T-helper 9 cell (primary cell): ENCODE measurements around the gene ZDHHC14.
"Not testable (repeated sequence)": the region's sequence is repeated elsewhere in the genome, so short reads cannot be mapped to it uniquely, and the experiment has no call there.

ENCODE experiments used
- DNase-seq: peaks from one replicate; pipeline ENCODE4 v3.0.0-alpha.2; 2020

ZDHHC14 gene

DNA sequence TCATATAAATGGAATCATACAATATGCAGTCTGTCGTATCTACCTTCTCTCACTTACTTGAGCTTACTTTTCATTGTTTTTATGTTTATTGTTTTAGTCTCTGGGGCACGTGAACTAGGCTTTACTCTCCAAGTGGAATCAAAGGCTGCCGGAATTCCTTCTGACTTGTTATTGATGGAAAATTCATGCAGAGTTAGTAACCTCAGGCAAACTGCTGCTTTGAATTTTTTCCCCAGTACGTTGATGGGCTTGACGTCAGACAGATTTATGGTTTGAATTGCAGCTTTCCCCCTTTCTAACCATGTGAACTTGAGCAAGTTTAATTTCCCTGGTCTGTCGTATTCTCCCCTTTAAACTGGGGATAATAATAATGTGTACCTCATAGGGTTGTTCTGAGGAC lies 68.6 kb downstream of the ZDHHC14 start:
- no peak for DNase-seq

DNA sequence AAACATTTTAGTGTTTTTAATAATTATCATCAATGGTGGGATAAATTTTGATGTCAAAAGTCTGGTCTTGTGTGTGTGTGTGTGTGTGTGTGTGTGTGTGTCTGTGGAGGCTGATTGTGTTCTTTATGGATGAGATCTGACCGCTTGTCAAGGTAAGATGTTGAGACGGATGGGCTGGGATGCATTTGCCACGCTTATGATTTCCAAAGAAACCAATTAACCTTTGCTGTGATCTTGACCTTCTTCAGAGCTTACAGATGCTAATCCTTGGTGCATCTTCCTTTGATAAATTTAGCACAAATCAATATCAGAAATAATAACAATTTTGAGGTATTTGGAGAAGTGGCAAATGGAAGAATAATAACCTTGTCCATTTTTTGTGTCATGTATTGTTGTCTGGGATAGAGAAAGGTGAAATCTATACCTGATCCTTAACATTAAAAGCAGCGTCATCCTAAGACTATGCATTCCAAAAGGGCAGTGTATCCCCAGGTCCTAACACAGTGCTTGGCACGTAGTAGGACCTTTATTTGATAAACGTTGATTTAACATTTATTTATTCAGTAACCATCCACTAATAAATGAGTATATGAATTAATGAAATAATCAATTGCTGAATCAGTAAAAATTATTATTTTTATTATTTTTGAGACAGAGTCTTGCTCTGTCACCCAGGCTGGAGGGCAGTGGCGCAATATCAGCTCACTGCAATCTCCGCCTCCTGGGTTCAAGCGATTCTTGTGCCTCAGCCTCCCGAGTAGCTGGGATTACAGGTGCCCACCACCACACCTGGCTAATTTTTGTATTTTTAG lies 70.1 kb downstream of the ZDHHC14 start:
- no peak for DNase-seq

DNA sequence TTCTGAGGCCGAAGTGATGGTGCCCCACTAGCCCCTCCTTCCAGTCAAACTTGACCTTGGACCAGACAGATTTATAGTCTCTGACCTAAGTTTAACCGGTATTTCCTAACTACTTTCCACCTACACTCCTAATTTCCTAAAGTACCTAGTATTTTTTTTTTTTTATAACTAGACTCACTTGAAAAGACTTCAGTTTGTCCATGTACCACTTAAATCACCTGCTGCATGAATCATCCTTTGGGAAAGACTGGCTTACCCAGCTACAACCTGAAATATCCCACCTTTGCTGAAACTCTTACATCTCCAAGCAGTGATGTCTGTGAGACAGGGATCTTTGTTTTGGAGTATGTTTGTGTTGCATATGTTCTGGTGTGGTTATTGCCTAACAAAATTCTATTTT lies 71.1 kb downstream of the ZDHHC14 start:
- DNase-seq, result no peak

DNA sequence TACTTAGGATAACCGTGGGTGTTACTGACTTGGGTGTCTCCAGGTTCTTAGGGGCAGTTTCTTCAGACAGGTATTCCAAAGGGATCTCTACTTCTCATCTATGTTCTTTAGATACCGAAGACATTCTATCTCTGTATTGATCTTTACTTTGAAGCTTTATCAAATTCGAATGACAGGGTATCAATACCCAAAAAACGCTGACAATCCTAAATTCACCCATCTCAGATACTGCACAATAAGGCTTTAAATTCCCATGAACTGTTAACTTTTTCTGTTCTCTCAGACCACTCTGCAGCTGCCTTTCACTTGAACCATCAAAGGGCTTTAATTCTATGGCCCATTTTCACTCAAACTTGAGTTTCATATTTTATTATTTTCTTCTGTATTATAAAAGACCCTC lies 72.1 kb downstream of the ZDHHC14 start:
- DNase-seq, result no peak

DNA sequence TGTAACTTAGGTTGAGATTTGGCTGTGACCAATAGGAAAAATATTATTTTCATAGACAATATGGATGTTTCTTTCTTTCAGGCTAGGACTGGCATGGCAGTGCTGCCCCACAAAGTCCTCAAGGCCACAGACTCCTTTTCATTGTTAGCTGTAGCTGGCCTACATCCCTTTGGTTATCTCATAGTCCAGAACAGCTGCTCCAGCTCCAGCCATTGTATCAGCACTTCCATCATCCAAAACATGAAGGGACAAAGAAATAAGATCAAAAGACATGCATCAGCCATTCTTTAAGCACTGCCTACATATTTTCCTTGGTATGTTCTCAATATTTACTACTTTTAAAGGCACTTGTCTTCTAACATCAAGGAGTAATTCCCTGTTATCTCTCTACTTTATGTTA lies 73.0 kb downstream of the ZDHHC14 start:
- DNase-seq, result no peak

DNA sequence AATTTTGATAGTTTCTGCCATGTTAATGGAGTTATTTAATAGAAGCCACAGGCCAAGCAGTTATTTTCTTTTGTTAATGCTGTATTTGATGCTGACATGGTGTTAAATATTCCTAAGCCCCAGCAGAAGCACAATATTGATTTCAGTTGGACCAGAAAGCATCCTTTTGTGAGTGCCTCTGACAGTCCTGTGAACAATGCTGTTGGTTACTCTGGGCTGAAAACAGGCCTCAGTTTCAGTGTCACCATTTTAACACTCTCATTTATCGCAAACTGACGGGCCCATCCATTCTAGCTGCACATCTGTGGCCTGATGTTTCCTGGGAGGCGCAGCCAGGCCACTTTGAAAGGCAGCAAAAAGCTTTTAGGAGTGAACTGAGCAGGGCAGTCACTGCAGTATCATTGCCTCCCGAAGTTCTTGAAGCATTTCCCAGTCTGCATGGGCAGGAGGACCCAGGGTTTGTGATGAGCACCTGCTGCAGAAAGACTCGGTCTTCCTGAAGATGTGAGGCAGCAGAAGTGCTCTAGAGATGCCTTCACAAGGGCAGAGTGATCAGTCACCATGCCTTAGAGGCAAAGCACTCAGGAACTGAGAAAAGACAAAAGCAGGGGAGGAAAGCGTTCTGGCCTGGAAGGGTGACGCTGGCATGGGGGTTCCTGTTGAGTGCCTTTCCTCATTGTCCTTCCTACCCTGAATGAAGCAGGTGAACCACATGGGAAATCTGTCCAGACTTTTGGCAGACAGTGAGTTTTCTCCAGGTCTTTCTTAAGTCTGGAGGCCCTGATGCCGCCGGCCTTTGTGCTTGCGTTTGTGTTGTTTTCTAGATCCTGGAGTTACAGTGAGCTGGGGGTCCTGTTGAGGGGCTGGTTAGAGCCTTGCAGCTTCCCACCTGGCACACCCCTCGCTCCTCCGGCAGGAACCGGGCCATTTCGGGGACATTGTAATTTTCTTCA lies 74.0 kb downstream of the ZDHHC14 start:
- DNase-seq, result no peak

DNA sequence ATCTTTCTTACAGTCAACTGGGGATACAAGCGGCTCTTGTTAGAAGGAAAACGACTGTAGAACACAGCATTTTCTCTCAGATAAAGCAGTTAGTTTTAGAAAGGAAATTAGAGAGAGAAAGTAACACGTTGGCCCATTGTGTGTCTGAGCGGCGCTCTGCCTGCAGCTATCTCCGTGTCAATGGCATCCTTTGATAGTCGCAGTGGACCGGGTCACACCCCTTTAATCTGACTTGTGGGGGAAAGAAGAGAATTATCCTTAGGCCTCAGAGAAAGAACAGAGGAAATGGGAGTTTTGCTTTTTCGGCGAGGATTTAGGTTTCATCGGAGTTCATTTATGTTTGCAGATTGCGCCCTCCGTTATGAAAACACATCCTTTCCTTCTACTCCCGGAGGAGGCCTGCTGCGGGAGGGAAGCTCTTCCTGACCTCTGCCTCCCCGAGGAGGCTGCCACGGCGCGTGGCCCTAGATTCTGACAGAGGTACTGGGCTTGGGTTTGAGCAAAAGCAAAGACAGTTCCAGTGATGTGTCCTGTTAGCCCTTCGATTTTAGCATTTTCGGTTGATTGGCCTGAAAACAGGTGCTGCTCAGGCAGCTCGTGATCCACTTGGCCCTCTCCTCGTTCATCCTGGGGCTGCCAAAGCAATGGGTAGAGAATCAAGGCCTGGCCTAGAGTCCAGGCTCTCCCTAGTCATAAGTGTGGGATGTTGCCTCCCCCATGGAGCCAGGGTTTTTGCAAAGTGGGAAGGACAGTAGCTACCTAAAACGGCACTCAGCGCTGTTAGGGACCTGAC lies 74.9 kb downstream of the ZDHHC14 start:
- no peak for DNase-seq

DNA sequence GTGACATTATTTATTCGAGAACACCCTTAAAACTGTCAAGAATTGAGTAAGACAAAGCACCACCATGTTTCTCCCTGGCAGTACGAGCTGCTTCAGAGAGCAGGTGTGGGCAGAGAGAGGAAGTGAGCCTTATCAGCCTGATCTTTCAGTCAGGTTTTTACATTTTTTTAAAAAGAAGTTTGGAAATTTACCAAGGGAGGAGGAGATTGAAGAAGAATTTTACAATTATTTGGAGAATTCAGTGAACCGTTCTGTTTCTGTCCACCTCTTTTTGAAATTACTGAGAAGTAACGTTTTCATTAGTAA lies 75.5 kb downstream of the ZDHHC14 start:
- DNase-seq, result no peak

DNA sequence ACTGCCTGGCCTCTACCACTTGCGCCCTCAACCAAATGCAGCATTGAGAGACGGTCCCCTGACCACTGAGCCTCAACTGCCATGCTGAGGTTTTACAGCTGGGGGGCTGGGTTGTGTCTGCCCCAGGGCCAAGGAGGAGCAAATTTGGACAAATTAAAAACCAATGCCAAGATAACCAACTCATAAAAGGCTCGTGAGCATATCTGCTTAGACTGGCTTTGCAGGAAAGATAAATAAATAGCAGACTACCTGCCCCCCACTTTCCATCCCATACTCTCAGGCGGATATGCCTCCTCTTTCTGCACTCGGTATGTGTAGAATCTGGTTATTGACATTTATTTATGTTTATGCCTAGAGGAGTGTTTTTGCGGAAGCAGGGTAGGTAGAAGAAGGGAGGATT lies 76.8 kb downstream of the ZDHHC14 start:
- DNase-seq, result no peak

DNA sequence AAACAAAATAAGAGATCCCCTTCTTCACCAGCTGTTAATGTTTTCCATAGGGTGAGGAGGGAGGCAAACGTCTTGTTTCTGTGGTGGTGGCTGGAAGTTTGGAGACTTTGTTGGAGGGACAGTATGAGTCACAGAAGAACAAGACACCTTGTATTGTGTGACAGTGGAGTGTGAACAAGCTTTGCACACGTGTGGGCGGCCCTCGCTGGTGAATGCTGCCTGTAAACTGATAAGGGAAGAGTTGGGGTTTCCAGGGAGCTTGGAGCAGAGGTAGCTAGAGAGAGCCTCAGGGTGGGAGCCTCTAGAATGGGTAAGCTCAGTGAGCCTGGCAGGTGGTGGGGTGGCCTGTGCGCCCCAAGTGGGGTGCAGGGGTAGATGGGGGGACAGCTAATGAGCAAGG lies 78.3 kb downstream of the ZDHHC14 start:
- no peak for DNase-seq

DNA sequence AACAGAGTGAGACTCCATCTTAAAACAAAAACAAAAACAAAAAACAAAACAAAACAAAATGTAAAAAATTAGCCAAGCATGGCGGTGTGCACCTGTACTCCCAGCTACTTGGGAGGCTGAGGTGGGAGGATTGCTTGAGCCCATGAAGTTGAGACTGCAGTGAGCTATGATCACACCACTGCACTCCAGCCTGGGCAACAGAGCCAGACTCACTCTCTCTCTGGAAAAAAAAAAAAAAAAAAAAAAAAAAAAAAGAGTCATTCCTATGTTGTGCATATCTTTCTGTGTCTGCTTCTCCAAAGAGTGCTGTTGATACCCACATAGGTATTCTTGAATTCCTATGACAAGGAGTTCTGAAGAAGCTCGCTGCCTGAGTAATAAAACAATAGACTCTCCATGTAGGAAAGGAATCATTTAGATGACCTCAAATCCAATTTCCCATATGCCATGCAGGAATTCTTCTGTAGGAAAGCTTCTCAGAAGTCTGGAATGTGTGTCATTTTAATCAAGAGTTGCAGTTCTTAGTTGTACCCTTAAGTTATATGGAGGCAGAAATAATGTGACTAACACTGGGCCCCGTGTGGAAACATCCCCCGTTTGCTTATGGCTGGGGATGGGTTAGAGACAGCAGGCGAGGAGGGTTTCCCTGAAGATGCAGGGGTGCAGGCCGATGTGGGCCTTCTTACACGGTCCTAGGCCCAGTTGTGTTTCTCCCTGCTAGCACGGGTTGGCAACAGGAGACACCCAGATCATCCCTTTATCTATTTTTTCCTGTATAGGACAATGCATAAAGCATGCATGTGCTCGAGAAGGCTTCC lies 79.4 kb downstream of the ZDHHC14 start:
- no peak for DNase-seq

DNA sequence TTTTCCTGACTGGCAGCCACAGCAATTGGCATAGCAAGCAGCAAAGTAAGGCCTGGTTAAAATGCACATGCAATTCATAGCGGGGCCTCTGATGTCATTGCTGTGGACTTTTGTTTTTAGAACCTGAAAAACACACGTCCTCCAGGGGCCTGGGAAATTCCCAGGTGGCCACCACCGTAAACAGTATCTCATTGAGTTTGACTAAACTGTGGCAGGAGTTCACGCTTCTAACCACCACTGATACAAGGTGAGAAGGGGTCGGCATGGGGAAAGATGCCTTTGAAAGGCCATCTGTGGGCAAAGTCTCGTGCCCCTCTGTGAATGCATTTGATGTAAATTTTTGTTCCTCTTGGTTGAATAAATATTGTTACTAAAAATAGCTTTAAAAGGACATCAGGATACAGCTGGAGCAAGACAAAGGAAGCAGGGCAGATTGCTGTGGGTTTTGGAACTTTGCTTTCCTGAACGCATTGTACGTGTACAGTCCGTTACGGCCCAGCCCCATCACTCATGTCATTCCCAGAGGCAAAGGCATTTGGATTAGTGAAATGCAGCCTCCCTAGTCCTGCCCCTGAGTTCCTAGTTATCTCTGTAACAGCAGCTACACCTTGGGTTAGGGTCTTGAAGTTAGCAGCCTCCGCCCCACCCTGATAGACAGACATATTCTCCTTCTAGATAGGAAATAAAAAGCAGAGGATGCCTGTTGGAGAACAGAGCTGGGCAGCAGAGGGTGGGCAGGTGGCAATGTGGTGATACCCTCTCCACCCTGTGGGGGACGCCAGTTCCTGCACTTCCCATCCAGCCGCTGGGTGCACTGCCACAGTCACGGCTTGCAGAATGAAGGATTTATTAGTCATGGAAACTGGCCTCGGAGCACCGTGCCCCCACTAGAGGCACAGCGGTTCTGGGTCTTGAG lies 80.3 kb downstream of the ZDHHC14 start:
- DNase-seq, result no peak

DNA sequence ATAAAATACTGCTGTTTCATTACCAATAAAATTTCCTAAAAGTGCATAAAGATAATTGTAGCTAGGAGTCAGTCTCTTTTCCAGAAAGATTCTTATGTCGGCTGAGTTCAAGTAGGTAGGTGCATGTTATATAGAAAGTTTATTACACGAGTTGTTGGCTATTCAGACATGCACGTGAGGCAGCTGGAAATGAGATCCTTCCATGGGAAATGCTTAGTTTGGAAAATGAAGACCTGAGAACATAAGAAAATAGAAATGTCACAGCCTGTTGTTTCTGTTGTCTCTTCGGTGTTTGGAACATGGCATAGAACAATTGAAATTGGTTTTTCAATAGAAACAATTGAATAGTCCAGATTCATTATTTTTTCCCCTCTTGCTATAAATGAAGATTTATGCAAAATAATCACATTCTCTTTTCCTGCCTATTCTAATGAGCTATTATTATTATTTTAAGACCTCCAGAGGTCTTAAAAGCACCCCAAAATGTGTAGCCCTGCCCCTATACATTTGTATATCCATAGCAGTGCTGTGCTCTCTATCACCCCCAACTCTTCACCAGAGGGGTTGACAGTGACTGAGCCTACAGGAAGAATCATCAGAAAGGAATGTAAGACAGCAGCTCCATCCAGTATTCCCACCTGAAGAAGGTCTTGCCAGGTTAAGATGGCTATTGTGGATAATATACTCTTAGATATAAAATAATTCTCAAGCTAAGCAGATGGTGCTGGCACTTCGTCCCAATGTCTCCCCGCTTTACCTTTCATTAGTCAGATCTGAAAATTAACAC lies 82.2 kb downstream of the ZDHHC14 start:
- DNase-seq, result no peak

DNA sequence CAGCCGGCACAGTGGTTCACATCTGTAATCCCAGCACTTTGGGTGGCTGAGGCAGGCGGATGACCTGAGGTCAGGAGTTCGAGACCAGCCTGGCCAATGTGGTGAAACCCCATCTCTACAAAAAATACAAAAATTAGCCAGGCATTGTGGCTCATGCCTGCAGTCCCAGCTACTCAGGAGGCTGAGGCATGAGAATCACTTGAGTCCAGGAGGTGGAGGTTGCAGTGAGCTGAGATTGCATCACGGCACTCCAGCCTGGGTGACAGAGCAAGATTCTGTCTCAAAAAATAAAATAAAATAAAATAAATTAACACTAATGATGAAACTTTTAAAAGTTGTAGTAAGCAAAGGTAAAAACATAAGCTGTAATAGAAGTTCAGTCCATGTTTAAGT lies 82.7 kb downstream of the ZDHHC14 start:
- DNase-seq, result not testable (repeated sequence)

DNA sequence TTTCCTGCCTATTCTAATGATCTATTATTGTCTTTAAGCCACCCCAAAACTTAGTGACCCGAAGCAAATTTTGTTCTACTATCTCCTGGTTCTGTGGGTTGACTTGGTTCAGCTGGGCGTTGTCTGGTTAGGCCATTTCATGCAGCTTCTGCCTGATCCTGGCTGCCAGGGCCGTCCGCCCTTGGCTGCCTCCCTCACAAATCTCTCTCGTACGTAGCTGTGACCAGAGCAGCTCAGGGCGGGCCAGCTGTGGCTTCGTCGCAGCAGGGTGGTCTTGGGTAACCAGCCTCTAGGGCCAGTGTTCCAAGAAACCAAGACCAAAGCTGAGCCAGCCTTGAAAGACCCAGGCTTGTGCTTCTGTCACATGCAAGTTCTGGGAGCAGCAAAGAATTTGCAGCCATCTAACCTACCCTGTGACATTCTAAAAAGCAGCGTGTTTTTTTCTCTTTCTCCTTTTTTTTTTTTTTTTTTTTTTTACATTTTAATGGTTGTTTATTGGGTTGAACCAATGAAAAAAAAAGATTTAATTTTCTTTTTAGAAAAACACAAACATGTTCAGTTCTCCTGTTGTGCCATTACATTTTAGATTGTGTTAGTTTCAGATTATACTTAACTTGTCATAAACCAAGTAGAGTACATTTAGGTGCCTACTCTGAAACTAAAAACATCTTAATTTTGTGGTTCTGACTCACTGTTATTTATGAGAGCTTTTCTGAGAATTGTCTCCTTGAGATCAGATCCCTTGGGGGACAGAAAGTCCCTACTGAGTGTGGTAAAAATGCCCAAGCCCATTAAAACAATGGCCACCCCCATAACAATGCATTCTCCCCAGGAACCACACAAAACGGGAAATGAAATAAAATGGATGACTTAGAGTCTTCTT lies 83.9 kb downstream of the ZDHHC14 start:
- no peak for DNase-seq

DNA sequence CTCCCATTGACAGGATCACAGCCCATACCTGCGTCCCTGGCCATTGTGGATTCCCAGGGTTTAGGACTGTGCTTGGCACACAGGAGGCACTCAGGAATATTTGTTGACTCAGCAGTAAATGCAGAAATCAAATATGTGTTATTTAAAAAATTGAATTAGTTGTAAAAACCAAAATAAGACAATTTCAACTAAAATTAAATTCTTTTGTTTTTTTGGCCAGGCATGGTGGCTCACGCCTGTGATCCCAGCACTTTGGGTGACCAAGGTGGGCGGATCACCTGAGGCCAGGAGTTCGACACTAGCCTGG lies 85.3 kb downstream of the ZDHHC14 start:
- DNase-seq, result no peak

DNA sequence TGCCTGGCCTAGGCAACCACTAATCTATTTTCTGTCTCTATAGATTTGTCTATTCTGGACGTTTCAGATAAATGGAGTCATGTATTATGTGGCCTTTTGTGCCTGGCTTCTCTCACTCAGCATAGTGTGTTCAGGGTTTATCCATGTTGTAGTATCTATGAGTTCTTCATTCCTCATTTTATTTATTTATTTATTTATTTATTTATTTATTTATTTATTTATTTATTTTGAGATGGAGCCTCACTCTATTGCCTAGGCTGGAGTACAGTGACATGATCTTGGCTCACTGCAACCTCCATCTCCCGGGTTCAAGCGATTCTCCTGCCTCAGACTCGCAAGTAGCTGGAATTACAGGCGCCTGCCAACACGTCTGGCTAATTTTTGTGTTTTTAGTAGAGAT lies 86.3 kb downstream of the ZDHHC14 start:
- DNase-seq, result not testable (repeated sequence)

DNA sequence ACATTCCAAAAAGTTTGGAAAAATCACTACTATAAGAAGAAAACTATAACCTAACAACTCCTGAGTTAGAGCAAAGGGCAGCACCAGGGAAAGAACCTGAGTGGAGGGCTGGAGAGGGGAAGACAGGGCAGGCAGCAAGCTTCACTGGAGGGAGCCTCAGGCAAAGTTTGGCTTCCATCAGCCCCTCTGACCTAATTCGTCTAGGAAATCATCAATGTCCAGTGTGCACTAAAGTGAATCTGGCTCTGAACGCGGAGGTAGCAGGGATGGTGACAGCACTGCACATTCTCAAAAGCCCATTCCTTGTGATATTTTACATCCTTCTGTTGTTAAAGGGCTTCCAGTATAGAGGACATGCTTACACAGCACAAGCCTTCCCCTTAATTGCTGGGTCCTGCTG lies 87.1 kb downstream of the ZDHHC14 start:
- no peak for DNase-seq

DNA sequence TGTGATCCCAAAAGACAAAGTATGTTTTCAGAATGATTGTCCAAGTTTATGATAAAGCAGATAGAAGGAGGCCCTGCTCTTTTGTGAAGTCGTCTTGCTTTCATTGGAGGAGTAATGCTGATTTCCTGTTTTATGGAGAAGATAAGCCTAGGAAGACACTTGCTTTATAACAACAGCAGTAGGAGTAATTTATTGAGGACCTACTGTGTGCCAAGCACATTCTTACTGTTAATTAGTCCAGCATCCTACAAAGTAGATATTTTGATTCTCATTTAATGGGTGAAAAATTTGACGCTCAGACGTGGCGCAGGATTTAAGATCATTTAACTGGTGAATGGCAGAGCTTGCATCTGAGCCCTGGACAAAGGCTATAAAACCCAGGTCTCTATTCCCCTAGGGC lies 87.6 kb downstream of the ZDHHC14 start:
- no peak for DNase-seq

DNA sequence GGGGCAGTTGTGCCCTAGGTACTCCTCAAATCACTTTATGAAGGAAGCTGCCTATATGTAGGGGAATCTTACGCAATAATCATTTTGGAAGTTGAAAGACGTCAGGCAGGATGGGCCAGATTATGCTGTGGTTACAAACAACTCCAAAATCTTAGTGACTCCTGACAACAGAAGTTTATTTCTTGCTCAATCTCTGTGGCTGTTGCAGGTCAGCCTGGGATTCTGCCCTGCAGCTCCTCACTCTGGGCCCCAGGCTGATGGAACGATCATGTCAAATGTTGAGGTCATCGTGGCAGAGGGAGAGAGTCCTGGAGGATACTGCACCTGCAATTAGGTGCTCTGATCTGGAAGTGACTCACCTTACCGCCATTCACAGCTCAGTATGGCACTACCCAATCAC lies 88.4 kb downstream of the ZDHHC14 start:
- no peak for DNase-seq
